HepG2 (cell line): ENCODE results near the gene ACACB. TPM values are rescaled to one million over a fixed set of nuclear protein-coding genes. Genes with fewer than 3 reads are reported as not detected.

ENCODE experiments used
- ASH2L ChIP-seq: fragments of 300-600, 200-600 bp; sonication (generic); IDR thresholded peaks from 2 replicates; pipeline ENCODE4 v1.7.0; 2017; ENCODE audit warnings: low read depth, mild to moderate bottlenecking, moderate library complexity, mixed read lengths, low read length; ENCODE audit not compliant: insufficient read length
- ATF6 ChIP-seq: sonication (generic); formaldehyde crosslinking; conservative IDR thresholded peaks from 2 replicates; pipeline ENCODE4 v1.4.0; 2020; ENCODE audit warnings: missing genetic modification reagents
- DNMT3B ChIP-seq: conservative IDR thresholded peaks from 2 replicates; pipeline ENCODE4 v1.6.1; 2016; ENCODE audit warnings: missing biosample characterization, control low read depth
- FIP1L1 ChIP-seq: fragments of 200-400 bp; formaldehyde crosslinking; IDR thresholded peaks from 2 replicates; pipeline ENCODE4 v1.6.1; 2018; ENCODE audit warnings: low read depth, mild to moderate bottlenecking, low read length, moderate library complexity, borderline replicate concordance; ENCODE audit not compliant: insufficient read depth
- HNF1B ChIP-seq: sonication (generic); formaldehyde crosslinking; IDR thresholded peaks from 2 replicates; pipeline ENCODE4 v1.5.1; 2020; ENCODE audit warnings: mild to moderate bottlenecking, moderate library complexity, missing genetic modification reagents
- HOXA5 ChIP-seq: sonication (generic); formaldehyde crosslinking; IDR thresholded peaks from 2 replicates; pipeline ENCODE4 v1.4.0; 2020; ENCODE audit warnings: missing genetic modification reagents
- IKZF5 ChIP-seq: IDR thresholded peaks from 2 replicates; pipeline ENCODE4 v1.6.1; 2018; ENCODE audit warnings: missing genetic modification reagents, mild to moderate bottlenecking, missing compliant biosample characterization
- KAT7 ChIP-seq: IDR thresholded peaks from 2 replicates; pipeline ENCODE4 v1.6.1; 2018; ENCODE audit warnings: borderline replicate concordance, missing compliant biosample characterization
- KLF11 ChIP-seq: IDR thresholded peaks from 2 replicates; pipeline ENCODE4 v1.6.1; 2016; ENCODE audit warnings: missing compliant biosample characterization
- KLF15 ChIP-seq: sonication (generic); formaldehyde crosslinking; IDR thresholded peaks from 2 replicates; pipeline ENCODE4 v1.8.1; 2023; ENCODE audit warnings: borderline replicate concordance, mild to moderate bottlenecking, inconsistent platforms, missing genetic modification reagents, mixed read lengths
- MED13 ChIP-seq: sonication (generic); formaldehyde crosslinking; IDR thresholded peaks from 2 replicates; pipeline ENCODE4 v1.5.0; 2020; ENCODE audit warnings: missing genetic modification reagents
- REXO4 ChIP-seq: sonication (generic); formaldehyde crosslinking; IDR thresholded peaks from 2 replicates; pipeline ENCODE4 v1.8.0; 2022; ENCODE audit warnings: missing genetic modification reagents, mild to moderate bottlenecking, borderline replicate concordance
- SETDB1 ChIP-seq: sonication (generic); formaldehyde crosslinking; IDR thresholded peaks from 2 replicates; pipeline ENCODE4 v1.5.1; 2020; ENCODE audit warnings: missing genetic modification reagents, mild to moderate bottlenecking, borderline replicate concordance
- SIX4 ChIP-seq: sonication (generic); formaldehyde crosslinking; IDR thresholded peaks from 2 replicates; pipeline ENCODE4 v1.4.0; 2020; ENCODE audit warnings: missing genetic modification reagents
- TAF1 ChIP-seq: sonication (generic); formaldehyde crosslinking; IDR thresholded peaks from 2 replicates; pipeline ENCODE4 v1.4.0; 2020; ENCODE audit warnings: missing genetic modification reagents
- ZBTB10 ChIP-seq: sonication (generic); formaldehyde crosslinking; IDR thresholded peaks from 2 replicates; pipeline ENCODE4 v1.4.0; 2020; ENCODE audit warnings: missing genetic modification reagents, borderline replicate concordance
- ZNF337 ChIP-seq: sonication (generic); formaldehyde crosslinking; IDR thresholded peaks from 2 replicates; pipeline ENCODE4 v1.5.1; 2020; ENCODE audit warnings: missing genetic modification reagents, low read depth, mild to moderate bottlenecking, borderline replicate concordance
- polyA plus RNA-seq, 8 experiments: library from polyadenylated mRNA; depleted of rRNA in 3 of 8; stranded (reverse) in 7 of 8; unstranded in 1 of 8; fragments of >200 nt; fragmentation: Illumina TruSeq in 4 of 8; extraction: Trizol in 4 of 8; gene quantifications; 2 replicates each; pipeline versions ENCODE4 v1.2.1 to v1.2.3, GENCODE V29; 2011 to 2016; ENCODE audit warnings: low read depth in 4 of 8, missing spikeins in 1 of 8, mixed read lengths in 1 of 8; ENCODE audit not compliant: insufficient read depth in 1 of 8
- total RNA-seq, 5 experiments: library from RNA; depleted of rRNA; stranded (reverse); fragments of >200 nt; fragmentation: Illumina TruSeq; extraction: Trizol; gene quantifications; 2 replicates each; pipeline ENCODE4 v1.2.3, GENCODE V29; 2016; ENCODE audit warnings: low read depth in 1 of 5
- TF ChIP-seq, protein P1 (sequence below): sonication (generic); formaldehyde crosslinking; IDR thresholded peaks from 2 replicates; pipeline ENCODE4 v1.8.1; 2023; ENCODE audit warnings: missing genetic modification reagents, inconsistent platforms, borderline replicate concordance

ACACB gene
- total and polyA plus RNA-seq, 2 of the 13 experiments (the other 11 are each of a cell fraction or from before 2014, with no cell fraction given): 6.2 to 8.6 TPM

- TF ChIP-seq, protein P1, sequence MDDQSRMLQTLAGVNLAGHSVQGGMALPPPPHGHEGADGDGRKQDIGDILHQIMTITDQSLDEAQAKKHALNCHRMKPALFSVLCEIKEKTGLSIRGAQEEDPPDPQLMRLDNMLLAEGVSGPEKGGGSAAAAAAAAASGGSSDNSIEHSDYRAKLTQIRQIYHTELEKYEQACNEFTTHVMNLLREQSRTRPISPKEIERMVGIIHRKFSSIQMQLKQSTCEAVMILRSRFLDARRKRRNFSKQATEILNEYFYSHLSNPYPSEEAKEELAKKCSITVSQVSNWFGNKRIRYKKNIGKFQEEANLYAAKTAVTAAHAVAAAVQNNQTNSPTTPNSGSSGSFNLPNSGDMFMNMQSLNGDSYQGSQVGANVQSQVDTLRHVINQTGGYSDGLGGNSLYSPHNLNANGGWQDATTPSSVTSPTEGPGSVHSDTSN: no peak
- TF ChIP-seq TAF1 (peak; percentile 70), FIP1L1 (no peak), ATF6 (CRISPR knock-in tag) (no peak; the same call in 1 of the 2 replicates), IKZF5 (CRISPR knock-in tag) (peak; percentile 90), SETDB1 (peak; percentile 86; the same call in 1 of the 2 replicates), REXO4 (CRISPR knock-in tag) (0 out of 2 replicates have a peak, but pooled peaks have one; percentile 27), KLF11 (CRISPR knock-in tag) (peak; percentile 98), MED13 (CRISPR knock-in tag) (peak; percentile 56; the same call in 1 of the 2 replicates), ZNF337 (0 out of 2 replicates have a peak, but pooled peaks have one; percentile 96), KLF15 (peak; percentile 94), ZBTB10 (CRISPR knock-in tag) (no peak), ASH2L (no peak), HNF1B (CRISPR knock-in tag) (peak; percentile 95), SIX4 (CRISPR knock-in tag) (0 out of 2 replicates have a peak, but pooled peaks have one; percentile 42), KAT7 (CRISPR knock-in tag) (peak; percentile 81), HOXA5 (CRISPR knock-in tag) (peak; percentile 96), DNMT3B (CRISPR knock-in tag) (no peak)
These were observed 23.1 kb upstream of the ACACB start, which contains the start of gene ALKBH2 (continued) for GRCh38 chr12:109093022-109093918.
